ENCODE results near the gene TMIE.
"Not testable (repeated sequence)": the region's sequence is repeated elsewhere in the genome, so short reads cannot be mapped to it uniquely, and the experiment has no call there.

TMIE gene

DNA sequence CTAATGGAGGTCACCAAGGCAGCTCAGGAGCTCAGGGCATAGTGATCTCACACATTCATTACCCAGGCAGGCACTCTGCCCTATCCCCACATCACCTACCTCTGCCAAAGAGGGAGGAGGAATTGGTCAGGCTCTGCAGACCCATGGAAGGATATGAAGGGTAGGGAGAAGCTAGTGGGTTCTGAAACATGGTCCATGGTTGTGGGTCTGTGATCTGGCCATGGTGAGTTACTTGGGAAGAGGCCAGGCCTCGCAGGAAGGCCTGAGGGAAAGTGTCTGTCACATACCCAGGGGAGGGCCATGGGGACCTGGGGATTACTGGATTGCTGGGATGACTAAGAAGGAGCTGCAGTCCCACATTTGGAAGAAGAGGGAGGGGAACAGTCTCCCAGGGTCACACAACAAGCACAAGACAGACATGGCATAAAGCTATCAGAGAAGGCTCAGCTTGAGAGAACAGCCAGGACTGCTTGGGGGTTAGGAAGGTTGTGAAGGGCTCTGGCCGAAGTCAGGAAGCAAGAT lies 17.9 kb downstream of the TMIE start:
- DNase-seq (ENCODE audit: extremely low read depth in 1 of 2, low read depth in 1 of 2): no peak

GRCh38 chr3:46719735-46720271 lies 18.6 kb downstream of the TMIE start:
- no peak for DNase-seq (ENCODE audit: extremely low read depth in 1 of 2, low read depth in 1 of 2)

DNA sequence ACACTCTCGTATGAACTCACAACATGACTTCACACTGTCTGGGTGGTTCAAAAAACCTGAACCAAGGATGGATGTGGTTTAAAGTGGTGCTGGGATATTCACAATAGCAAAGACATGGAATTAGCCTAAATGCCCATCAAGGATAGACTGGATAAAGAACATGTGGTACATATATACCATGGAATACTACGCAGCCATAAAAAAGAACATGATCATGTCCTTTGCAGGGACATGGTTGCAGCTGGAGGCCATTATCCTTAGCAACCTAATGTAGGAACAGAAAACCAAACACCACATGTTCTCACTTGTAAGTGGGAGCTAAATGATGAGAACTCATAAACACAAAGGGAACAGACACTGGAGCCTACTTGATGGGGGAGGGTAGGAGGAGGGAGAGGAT lies 19.8 kb downstream of the TMIE start:
- DNase-seq (ENCODE audit: extremely low read depth in 1 of 2, low read depth in 1 of 2): no peak

DNA sequence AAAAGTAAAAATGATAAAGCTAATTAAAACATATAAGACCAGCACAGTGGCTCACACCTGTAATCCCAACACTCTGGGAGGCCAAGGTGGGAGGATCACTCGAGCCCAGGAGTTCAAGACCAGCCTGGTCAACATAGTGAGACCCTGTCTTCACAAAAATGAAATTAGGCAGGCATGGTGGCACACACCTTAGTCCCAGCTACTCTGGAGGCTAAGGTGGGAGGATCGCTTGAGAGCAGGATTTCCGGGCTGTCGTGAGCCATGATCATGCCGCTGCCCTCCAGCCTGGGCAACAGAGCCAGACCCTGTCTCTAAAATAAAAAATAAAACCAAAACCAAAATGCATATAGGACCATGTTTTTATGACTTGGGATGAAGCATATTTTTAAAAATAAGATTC lies 21.3 kb downstream of the TMIE start:
- no peak for DNase-seq (ENCODE audit: extremely low read depth in 1 of 2, low read depth in 1 of 2)

DNA sequence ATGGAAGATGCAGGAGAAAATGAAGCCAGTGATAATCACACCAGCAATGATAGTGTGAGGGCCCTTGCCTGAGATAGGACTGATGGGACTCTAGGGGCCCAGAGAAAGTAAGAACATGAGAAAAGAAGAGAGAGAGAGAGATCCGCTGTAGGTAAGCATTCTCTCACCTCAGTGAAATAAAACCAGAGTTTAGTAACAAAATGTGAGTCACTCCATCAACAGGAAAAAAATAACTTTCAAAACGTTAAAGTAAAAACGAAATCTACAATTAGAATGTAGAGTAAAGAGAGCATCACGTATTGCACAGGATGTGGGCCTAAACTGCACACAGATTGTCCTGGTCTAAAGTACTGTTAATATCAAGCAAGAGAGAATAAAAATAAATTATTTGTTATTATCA lies 23.2 kb downstream of the TMIE start:
- DNase-seq (ENCODE audit: extremely low read depth in 1 of 2, low read depth in 1 of 2): no peak

GRCh38 chr3:46725621-46726314 lies 24.6 kb downstream of the TMIE start:
- DNase-seq (ENCODE audit: extremely low read depth in 1 of 2, low read depth in 1 of 2): no peak

DNA sequence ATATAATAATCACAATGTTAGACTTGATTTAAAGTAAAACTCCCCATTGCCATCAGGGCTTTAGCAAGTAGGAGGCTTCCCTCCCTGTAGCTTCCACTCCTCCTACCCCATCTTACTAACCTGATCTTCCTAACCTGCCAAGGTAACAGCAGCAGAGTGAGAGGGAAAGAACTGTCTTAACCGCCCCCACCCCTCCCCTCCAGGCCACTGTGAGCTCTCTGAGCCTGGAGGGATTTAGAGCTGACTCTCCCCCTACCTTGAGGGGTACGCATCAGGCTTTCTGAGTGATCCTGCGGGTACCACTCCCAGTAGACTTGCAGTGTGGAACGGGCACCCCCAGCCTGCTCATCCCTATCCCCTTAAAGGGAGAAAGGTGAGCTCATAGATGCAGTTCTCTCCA lies 27.8 kb downstream of the TMIE start:
- no peak for DNase-seq (ENCODE audit: extremely low read depth in 1 of 2, low read depth in 1 of 2)

GRCh38 chr3:46730819-46731218 lies 29.6 kb downstream of the TMIE start:
- DNase-seq (ENCODE audit: extremely low read depth in 1 of 2, low read depth in 1 of 2): no peak

DNA sequence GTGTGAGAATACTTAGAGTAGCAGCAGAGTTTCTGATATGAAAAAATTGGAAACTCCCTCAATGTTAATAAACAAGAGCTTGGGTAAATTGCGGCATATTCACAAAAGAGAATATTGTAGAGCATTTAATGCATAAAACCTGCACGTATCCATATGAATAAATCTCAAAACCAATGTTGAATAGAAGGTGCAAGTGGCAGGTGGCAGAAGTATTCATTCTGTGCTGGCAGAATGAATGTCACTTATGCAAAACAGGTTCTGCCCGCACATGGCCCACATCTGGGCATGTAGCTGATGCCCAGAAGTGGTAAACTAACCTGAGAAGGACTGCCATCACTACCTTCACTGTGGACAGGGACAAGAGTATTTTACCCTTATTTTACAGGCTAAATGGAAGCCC lies 30.6 kb downstream of the TMIE start:
- DNase-seq (ENCODE audit: extremely low read depth in 1 of 2, low read depth in 1 of 2): no peak

DNA sequence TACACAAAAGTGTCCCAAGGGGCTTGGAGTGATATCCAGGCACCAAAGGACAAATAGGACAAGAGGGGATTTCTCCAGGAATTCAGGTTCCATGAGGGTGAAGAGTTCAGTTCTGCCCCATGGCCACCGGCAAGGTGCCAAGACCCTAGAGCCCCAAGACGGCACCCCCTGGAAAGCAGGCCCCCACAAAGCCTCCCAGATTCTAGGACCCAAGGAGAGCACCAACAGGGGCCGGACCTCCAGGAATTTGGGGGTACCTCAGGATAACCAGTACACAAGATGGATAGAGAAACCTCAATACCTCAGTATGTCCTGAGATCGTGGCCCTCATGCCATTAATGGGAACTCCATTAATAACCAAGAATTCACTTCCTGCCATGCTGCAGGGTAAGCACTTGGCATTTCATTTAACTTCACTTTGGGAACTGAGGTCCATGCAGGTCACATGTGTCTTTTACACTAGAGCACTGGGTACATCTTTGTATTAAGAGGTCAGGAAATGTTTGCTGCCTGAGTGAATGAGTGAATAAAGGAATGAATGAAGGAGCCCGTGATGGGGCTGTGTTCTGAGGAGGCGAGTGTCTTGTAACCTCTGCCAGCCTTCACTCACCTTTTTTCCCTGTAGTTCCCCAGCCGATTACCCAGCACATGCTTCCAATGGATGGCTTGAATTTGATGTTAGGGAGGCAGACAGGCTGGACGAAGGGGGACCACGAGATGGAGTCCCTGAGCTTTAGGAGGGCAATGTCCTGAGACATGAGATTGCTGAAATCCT lies 32.0 kb downstream of the TMIE start:
- no peak for DNase-seq (ENCODE audit: extremely low read depth in 1 of 2, low read depth in 1 of 2)

- DNase-seq (ENCODE audit: extremely low read depth in 1 of 2, low read depth in 1 of 2): no peak
Measured at GRCh38 chr3:46734773-46735172, 33.6 kb downstream of the TMIE start.

DNA sequence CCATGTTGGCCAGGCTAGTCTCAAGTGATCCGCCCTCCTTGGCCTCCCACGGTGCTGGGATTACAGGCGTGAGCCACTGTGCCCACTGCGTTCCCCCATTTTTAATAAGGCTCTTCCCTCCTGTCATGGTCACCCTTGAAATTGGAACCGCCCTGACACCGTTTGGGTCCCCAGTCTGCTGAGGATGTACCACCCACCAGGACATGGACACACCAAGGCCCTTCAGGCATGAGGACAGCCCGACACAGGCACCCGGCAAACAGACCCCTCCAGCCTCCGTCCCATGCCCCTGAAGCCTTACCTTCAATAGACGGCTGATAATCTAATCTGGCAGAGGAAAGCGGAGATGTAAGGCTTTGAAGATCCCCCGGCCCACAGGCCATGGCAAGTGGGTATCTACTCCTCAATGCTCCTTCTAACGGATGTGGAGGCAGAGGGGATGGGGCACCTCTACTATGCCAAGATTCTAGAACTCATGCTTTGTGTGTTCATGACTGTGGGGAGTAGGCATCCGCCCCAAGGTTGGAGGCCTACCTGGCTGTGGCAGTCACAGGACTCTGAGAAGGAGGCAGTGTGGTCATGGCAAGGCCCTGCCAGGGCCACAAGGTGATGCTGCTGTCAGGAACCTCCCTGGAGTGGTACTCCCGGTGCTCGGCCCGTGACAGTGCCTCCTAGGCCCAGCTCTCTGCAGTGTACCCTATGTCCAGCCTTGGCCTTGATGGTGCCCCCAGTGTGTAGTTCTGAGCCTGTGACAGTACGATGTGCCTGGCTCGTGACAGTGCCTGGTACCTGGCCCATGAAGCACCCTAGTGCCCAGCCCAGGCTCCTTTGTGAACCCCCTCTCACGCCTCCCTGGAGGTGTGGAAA lies 35.0 kb downstream of the TMIE start:
- DNase-seq (ENCODE audit: extremely low read depth in 1 of 2, low read depth in 1 of 2): no peak

GRCh38 chr3:46737329-46737731 lies 36.1 kb downstream of the TMIE start:
- DNase-seq (ENCODE audit: extremely low read depth in 1 of 2, low read depth in 1 of 2): no peak

- not testable (repeated sequence) for DNase-seq (ENCODE audit: extremely low read depth in 1 of 2, low read depth in 1 of 2)
Measured at GRCh38 chr3:46739565-46739964, 38.4 kb downstream of the TMIE start.

GRCh38 chr3:46742992-46743585 lies 41.9 kb downstream of the TMIE start:
- DNase-seq (ENCODE audit: extremely low read depth in 1 of 2, low read depth in 1 of 2): no peak

DNA sequence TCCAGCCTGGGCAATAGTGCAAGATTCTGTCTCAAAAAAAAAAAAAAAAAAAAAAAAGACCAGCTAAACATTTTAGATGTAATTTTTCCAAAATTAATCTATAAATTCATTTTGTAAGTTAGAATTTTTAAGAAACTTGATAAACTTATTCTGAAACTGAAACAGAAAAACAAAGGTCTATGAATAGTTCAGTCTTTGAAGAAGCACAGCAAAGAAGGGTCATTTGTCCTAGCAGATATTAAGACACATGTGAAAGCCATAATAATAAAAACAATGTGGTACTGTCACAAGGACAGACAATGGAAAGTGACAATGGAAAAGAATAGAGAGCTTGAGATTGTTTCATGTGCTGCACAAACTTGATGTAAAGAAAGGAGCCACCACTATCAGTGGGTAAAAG lies 45.5 kb downstream of the TMIE start:
- DNase-seq (ENCODE audit: extremely low read depth in 1 of 2, low read depth in 1 of 2): no peak

DNA sequence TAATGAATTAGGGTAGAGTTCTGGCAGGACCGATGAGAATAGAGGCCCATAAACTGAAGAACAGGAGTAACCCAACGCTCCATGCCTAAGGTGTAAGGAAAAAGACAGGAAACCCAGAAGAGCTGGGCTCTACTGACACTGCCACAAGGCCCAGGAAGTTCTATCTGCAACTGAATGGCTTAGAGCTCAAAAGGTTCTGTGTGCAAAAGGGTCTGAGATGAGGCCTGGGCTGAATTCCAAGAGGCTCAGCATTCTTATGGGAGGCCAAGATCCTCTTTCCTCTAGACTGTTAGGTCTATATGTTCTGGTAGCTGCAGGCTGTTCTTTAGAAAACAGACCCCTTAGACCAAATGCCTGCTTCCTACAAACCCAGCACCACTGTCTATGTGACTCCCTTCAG lies 47.0 kb downstream of the TMIE start:
- DNase-seq (ENCODE audit: extremely low read depth in 1 of 2, low read depth in 1 of 2): no peak

- DNase-seq (ENCODE audit: extremely low read depth in 1 of 2, low read depth in 1 of 2): no peak
Measured at GRCh38 chr3:46749129-46749528, 47.9 kb downstream of the TMIE start.

DNA sequence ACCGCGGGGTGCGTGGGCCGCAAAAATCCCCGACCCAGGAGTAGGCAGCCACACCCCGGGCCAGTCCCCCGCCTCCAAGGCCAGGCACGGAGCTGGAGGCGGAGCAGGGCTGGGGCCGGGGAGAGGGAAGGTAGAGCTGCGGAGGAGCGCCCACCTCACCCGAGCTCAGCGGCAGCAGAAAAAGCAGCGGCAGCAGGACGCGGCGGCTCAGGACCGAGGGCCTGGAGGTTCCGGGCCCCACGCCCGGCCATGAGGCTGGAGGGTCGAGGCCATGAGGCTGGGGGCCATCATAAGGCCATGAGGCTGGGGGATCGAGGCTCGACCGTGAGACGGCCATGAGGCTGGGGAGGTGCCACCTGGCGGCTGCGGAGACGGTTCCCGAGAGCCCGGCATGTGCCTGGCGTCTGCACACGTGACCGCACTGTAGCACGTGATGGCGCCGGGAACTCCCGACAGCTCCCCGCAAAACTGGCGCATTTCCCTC lies 49.4 kb downstream of the TMIE start:
- no peak for DNase-seq (ENCODE audit: extremely low read depth in 1 of 2, low read depth in 1 of 2)

GRCh38 chr3:46753127-46753526 lies 51.9 kb downstream of the TMIE start:
- not testable (repeated sequence) for DNase-seq (ENCODE audit: extremely low read depth in 1 of 2, low read depth in 1 of 2)

DNA sequence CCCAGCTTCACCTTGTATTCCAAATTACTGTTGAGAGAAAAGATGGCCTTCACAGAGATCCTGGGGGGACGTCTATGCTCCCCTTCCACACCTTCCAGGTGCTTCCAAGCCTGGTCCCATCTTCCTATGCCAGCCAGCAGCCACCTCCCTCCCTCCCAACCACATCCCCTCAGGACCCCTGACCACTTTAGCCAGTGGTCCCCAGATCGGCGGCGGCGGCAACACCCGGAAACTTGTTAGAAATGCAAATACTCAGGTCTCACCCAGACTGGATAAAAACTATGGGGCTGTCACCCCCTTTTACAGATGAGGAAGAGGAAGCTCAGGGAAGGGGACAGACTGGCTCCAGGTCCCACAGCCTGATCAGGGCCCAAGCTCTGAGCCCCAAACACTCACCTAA lies 54.5 kb downstream of the TMIE start:
- no peak for DNase-seq (ENCODE audit: extremely low read depth in 1 of 2, low read depth in 1 of 2)

Data from activated CD8-positive, alpha-beta memory T cell treated with anti-CD3 and anti-CD28 coated beads for 1 hour (primary cell).